WTC11 (cell line): ENCODE measurements around the gene PLCL2. TPM values are rescaled to one million over a fixed set of nuclear protein-coding genes. Genes with fewer than 3 reads are reported as not detected.

Source experiments
- ATAC-seq: fragments of 200-7000 bp; cut with Tn5 transposase; 2 replicates; pipeline ENCODE4 v1.10.0; 2021; ENCODE audit warnings: mild to moderate bottlenecking, moderate library complexity
- CTCF ChIA-PET: fragments of 300-600 bp; sonication (Branson Sonifier 250); formaldehyde crosslinking; loops from one replicate; lab custom pipeline; 2021; ENCODE audit warnings: antibody characterized with exemption; lab: Charles Lee
- POLR2A ChIA-PET: fragments of 350-600 bp; sonication (Branson Sonifier 250); formaldehyde crosslinking; loops from one replicate; lab custom pipeline; 2021; ENCODE audit warnings: antibody characterized with exemption; lab: Charles Lee
- DNase-seq: peaks from one replicate; pipeline ENCODE4 v3.0.0; 2021; ENCODE audit warnings: low spot score
- H3K27ac Mint-ChIP-seq: 2 replicates; pipeline ENCODE4 v1.8.0; 2021; ENCODE audit warnings: mixed read lengths
- H3K27me3 Mint-ChIP-seq: 2 replicates; pipeline ENCODE4 v1.8.0; 2021; ENCODE audit warnings: low read depth, mild to moderate bottlenecking, moderate library complexity, mixed read lengths
- H3K36me3 Mint-ChIP-seq: 2 replicates; pipeline ENCODE4 v1.8.0; 2021; ENCODE audit warnings: mixed read lengths
- H3K4me1 Mint-ChIP-seq: 2 replicates; pipeline ENCODE4 v1.8.0; 2022; ENCODE audit warnings: mixed read lengths
- H3K4me3 Mint-ChIP-seq: 2 replicates; pipeline ENCODE4 v1.8.0; 2021; ENCODE audit warnings: mild to moderate bottlenecking, moderate library complexity, mixed read lengths
- H3K9me3 Mint-ChIP-seq: 2 replicates; pipeline ENCODE4 v1.8.0; 2021; ENCODE audit warnings: mixed read lengths
- GABPB1 ChIP-seq: sonication (generic); formaldehyde crosslinking; IDR thresholded peaks from 2 replicates; pipeline ENCODE4 v1.8.1; 2023; ENCODE audit warnings: mild to moderate bottlenecking, missing genetic modification reagents
- NR3C1 ChIP-seq: sonication (generic); formaldehyde crosslinking; conservative IDR thresholded peaks from 2 replicates; pipeline ENCODE4 v1.8.1; 2023; ENCODE audit warnings: low read depth, mild to moderate bottlenecking, missing genetic modification reagents
- OVOL2 ChIP-seq: fragments of 250-450 bp; sonication (Bioruptor Pico); IDR thresholded peaks from 2 replicates; pipeline ENCODE4 v1.9.0; 2021; ENCODE audit warnings: mild to moderate bottlenecking, borderline replicate concordance
- RELA ChIP-seq: sonication (generic); formaldehyde crosslinking; IDR thresholded peaks from 2 replicates; pipeline ENCODE4 v1.8.1; 2022; ENCODE audit warnings: missing genetic modification reagents, mild to moderate bottlenecking, borderline replicate concordance
- ZNF232 ChIP-seq: sonication (generic); formaldehyde crosslinking; IDR thresholded peaks from 2 replicates; pipeline ENCODE4 v1.8.0; 2022; ENCODE audit warnings: mild to moderate bottlenecking, missing genetic modification reagents
- ZNF263 ChIP-seq: sonication (generic); formaldehyde crosslinking; IDR thresholded peaks from 2 replicates; pipeline ENCODE4 v1.8.1; 2022; ENCODE audit warnings: low read depth, mild to moderate bottlenecking, moderate library complexity, missing genetic modification reagents
- ZNF532 ChIP-seq: fragments of 250-450 bp; sonication (Bioruptor Pico); IDR thresholded peaks from 2 replicates; pipeline ENCODE4 v1.9.0; 2021; ENCODE audit warnings: mild to moderate bottlenecking, borderline replicate concordance
- total RNA-seq: library from RNA; stranded (reverse); gene quantifications from 3 replicates; pipeline ENCODE4 v1.2.3, GENCODE V29; 2021
- TF ChIP-seq, protein P1 (sequence below): sonication (generic); formaldehyde crosslinking; IDR thresholded peaks from 2 replicates; pipeline ENCODE4 v1.8.1; 2023; ENCODE audit warnings: mild to moderate bottlenecking, missing genetic modification reagents
- TF ChIP-seq, protein P2 (sequence below): fragments of 250-450 bp; sonication (Bioruptor Pico); IDR thresholded peaks from 2 replicates; pipeline ENCODE4 v1.8.0; 2021; ENCODE audit warnings: mild to moderate bottlenecking
- TF ChIP-seq, protein P3 (sequence below): sonication (generic); formaldehyde crosslinking; conservative IDR thresholded peaks from 2 replicates; pipeline ENCODE4 v1.8.1; 2023; ENCODE audit warnings: mild to moderate bottlenecking, low read depth, missing genetic modification reagents, moderate library complexity
- TF ChIP-seq, protein P4 (sequence below): sonication (generic); formaldehyde crosslinking; IDR thresholded peaks from 2 replicates; pipeline ENCODE4 v1.8.0; 2023; ENCODE audit warnings: mild to moderate bottlenecking, missing genetic modification reagents

PLCL2 gene
- total RNA-seq, 1 experiment from 2014 or later: 11.8 TPM

DNA sequence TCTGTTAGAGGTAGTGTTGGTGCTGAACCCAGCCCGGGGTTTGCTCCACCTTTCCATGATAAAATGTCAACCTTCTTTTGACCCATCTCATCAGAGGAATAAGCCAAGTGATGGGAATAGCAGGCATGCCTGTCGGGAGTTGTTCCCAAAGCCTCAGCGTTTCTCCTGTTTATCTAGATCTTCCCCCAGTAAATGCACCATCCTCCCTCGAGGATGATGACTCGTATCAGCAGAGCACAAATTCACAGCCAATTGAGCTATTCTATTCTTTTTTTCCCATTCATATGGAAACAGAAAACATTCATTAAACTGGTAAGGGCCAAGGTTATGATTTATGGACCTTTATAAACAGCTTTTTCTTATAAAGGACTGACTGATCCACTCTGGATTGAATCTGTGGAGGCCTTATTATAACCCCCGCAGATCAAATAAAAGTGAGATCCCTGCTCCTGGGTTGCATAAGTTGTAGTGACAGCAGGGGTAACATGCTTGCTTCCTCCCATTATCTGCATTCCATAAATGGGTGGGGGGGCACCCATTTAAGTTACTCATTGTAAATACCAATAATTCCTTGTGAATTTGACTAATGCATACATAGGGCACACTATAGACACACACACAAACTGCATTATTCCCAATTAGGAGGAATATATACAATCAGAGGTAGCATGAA, 207.3 kb downstream of the PLCL2 start:
- peaks cover 54% of the 10 kb centered on the region for H3K4me1 Mint-ChIP-seq
- H3K27me3 Mint-ChIP-seq: no peaks in the 10 kb centered on the region
- POLR2A ChIA-PET: no interaction called here
- no peak for DNase-seq
- H3K9me3 Mint-ChIP-seq: no peaks in the 10 kb centered on the region
- no peaks in the 10 kb centered on the region for H3K36me3 Mint-ChIP-seq
- H3K4me3 Mint-ChIP-seq: no peak overlapping the region
- peak overlapping the region; percentile 7; the same call in 1 of the 2 replicates for H3K27ac Mint-ChIP-seq
- TF ChIP-seq, protein P1, sequence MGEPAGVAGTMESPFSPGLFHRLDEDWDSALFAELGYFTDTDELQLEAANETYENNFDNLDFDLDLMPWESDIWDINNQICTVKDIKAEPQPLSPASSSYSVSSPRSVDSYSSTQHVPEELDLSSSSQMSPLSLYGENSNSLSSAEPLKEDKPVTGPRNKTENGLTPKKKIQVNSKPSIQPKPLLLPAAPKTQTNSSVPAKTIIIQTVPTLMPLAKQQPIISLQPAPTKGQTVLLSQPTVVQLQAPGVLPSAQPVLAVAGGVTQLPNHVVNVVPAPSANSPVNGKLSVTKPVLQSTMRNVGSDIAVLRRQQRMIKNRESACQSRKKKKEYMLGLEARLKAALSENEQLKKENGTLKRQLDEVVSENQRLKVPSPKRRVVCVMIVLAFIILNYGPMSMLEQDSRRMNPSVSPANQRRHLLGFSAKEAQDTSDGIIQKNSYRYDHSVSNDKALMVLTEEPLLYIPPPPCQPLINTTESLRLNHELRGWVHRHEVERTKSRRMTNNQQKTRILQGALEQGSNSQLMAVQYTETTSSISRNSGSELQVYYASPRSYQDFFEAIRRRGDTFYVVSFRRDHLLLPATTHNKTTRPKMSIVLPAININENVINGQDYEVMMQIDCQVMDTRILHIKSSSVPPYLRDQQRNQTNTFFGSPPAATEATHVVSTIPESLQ (CRISPR knock-in tag): no peak
- TF ChIP-seq, protein P2, sequence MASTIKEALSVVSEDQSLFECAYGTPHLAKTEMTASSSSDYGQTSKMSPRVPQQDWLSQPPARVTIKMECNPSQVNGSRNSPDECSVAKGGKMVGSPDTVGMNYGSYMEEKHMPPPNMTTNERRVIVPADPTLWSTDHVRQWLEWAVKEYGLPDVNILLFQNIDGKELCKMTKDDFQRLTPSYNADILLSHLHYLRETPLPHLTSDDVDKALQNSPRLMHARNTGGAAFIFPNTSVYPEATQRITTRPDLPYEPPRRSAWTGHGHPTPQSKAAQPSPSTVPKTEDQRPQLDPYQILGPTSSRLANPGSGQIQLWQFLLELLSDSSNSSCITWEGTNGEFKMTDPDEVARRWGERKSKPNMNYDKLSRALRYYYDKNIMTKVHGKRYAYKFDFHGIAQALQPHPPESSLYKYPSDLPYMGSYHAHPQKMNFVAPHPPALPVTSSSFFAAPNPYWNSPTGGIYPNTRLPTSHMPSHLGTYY (CRISPR knock-in tag): no peak
- TF ChIP-seq RELA: no peak
- CTCF ChIA-PET: no interaction called here
- ATAC-seq: no peak

DNA sequence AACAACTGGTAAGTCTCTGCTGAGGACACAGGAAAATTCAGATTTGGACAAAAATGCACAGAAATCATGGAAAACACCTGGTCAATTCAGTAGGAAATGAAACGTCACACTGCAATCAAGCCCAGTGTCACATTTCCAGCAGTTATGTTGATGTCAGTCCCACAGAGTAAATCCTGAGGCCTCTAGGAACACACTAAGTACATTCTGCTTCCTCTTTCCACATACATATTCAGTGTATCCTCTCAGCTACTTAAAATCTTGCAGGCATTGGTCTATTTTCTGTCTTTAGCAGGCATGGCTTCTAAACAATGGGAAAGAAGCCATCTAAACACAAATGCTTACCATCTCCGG, 207.8 kb downstream of the PLCL2 start:
- POLR2A ChIA-PET: no interaction called here
- H3K36me3 Mint-ChIP-seq: no peaks in the 10 kb centered on the region
- TF ChIP-seq, protein P3, sequence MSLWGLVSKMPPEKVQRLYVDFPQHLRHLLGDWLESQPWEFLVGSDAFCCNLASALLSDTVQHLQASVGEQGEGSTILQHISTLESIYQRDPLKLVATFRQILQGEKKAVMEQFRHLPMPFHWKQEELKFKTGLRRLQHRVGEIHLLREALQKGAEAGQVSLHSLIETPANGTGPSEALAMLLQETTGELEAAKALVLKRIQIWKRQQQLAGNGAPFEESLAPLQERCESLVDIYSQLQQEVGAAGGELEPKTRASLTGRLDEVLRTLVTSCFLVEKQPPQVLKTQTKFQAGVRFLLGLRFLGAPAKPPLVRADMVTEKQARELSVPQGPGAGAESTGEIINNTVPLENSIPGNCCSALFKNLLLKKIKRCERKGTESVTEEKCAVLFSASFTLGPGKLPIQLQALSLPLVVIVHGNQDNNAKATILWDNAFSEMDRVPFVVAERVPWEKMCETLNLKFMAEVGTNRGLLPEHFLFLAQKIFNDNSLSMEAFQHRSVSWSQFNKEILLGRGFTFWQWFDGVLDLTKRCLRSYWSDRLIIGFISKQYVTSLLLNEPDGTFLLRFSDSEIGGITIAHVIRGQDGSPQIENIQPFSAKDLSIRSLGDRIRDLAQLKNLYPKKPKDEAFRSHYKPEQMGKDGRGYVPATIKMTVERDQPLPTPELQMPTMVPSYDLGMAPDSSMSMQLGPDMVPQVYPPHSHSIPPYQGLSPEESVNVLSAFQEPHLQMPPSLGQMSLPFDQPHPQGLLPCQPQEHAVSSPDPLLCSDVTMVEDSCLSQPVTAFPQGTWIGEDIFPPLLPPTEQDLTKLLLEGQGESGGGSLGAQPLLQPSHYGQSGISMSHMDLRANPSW (CRISPR knock-in tag): no peak
- TF ChIP-seq NR3C1 (CRISPR knock-in tag) (no peak), GABPB1 (CRISPR knock-in tag) (no peak), OVOL2 (CRISPR knock-in tag) (no peak), ZNF532 (CRISPR knock-in tag) (no peak), ZNF263 (CRISPR knock-in tag) (no peak), ZNF232 (CRISPR knock-in tag) (no peak)
- TF ChIP-seq, protein P4, sequence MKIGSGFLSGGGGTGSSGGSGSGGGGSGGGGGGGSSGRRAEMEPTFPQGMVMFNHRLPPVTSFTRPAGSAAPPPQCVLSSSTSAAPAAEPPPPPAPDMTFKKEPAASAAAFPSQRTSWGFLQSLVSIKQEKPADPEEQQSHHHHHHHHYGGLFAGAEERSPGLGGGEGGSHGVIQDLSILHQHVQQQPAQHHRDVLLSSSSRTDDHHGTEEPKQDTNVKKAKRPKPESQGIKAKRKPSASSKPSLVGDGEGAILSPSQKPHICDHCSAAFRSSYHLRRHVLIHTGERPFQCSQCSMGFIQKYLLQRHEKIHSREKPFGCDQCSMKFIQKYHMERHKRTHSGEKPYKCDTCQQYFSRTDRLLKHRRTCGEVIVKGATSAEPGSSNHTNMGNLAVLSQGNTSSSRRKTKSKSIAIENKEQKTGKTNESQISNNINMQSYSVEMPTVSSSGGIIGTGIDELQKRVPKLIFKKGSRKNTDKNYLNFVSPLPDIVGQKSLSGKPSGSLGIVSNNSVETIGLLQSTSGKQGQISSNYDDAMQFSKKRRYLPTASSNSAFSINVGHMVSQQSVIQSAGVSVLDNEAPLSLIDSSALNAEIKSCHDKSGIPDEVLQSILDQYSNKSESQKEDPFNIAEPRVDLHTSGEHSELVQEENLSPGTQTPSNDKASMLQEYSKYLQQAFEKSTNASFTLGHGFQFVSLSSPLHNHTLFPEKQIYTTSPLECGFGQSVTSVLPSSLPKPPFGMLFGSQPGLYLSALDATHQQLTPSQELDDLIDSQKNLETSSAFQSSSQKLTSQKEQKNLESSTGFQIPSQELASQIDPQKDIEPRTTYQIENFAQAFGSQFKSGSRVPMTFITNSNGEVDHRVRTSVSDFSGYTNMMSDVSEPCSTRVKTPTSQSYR (CRISPR knock-in tag): no peak
- no peak overlapping the region for H3K4me3 Mint-ChIP-seq
- H3K9me3 Mint-ChIP-seq: no peaks in the 10 kb centered on the region
- ATAC-seq: no peak
- DNase-seq: no peak
- CTCF ChIA-PET: no interaction called here
- no peaks in the 10 kb centered on the region for H3K27me3 Mint-ChIP-seq
- H3K27ac Mint-ChIP-seq: no peak overlapping the region
- H3K4me1 Mint-ChIP-seq: peaks cover 54% of the 10 kb centered on the region
